Epithelial cell of proximal tubule (primary cell): Measurements from ENCODE around the gene ZNF284. TPM values are rescaled to one million over a fixed set of nuclear protein-coding genes. Genes with fewer than 3 reads are reported as not detected.
A peak's percentile ranks its signal among the peaks of the same experiment; 100 is the strongest.

Experiments
- DNase-seq: peaks from one replicate; pipeline ENCODE4 v3.0.0-alpha.2; 2011; ENCODE audit warnings: low read depth
- H3K4me3 ChIP-seq: 2 replicates; pipeline ENCODE4 v1.5.1; 2011; ENCODE audit warnings: low read depth, mild to moderate bottlenecking, low read length
- CTCF ChIP-seq: conservative IDR thresholded peaks from 2 replicates; pipeline ENCODE4 v1.5.1; 2012; ENCODE audit warnings: low read depth, mild to moderate bottlenecking, low read length
- total RNA-seq: library from RNA; depleted of rRNA; stranded (reverse); fragments of >200 nt; gene quantifications from 2 replicates; pipeline ENCODE4 v1.2.3, GENCODE V29; 2015

The ZNF284 gene
- total RNA-seq, 1 donor from 2014 or later = 0.81 TPM

- no peak for TF ChIP-seq CTCF
- no peak for DNase-seq
- peak overlapping the region; percentile 92 for H3K4me3 ChIP-seq
These were observed 21.0 kb upstream of the ZNF284 start for GRCh38 chr19:44050740-44051649.

GRCh38 chr19:44051650-44052402 lies 20.1 kb upstream of the ZNF284 start, which contains the start of gene ZNF223:
Gene ZNF223, plus strand, starts transcription at chr19:44052036. Its CDS starts 3,141 bp downstream, at chr19:44055177.
- no peak for TF ChIP-seq CTCF
- DNase-seq = peak; percentile 68
- peak within 1 kb of the TSS; percentile 92 for H3K4me3 ChIP-seq

- no peak for DNase-seq
- no peak overlapping the region for H3K4me3 ChIP-seq
- TF ChIP-seq CTCF = no peak
These were observed 16.1 kb upstream of the ZNF284 start for GRCh38 chr19:44055870-44056269.

- no peak overlapping the region for H3K4me3 ChIP-seq
- no peak for DNase-seq
These were observed 12.7 kb upstream of the ZNF284 start for GRCh38 chr19:44059229-44059628.

GRCh38 chr19:44061038-44061437 lies 10.9 kb upstream of the ZNF284 start:
- no peak for DNase-seq
- H3K4me3 ChIP-seq = no peak overlapping the region
- no peak for TF ChIP-seq CTCF

More at GRCh38 chr19:44059229-44059628, 12.7 kb upstream of the ZNF284 start:
- TF ChIP-seq CTCF = no peak

- H3K4me3 ChIP-seq = no peak overlapping the region
- DNase-seq = no peak
- no peak for TF ChIP-seq CTCF
These were observed 5.7 kb upstream of the ZNF284 start for GRCh38 chr19:44066305-44066704.
